Middle frontal gyrus (tissue), 1 donor: ENCODE results near the gene DAPK2.
A peak's percentile ranks its signal among the peaks of the same experiment; 100 is the strongest.

Experiments
- DNase-seq: peaks from one replicate; pipeline ENCODE4 v3.0.0-alpha.2; 2015; ENCODE audit warnings: low spot score; ENCODE audit errors: extremely low spot score

Gene DAPK2

DNA sequence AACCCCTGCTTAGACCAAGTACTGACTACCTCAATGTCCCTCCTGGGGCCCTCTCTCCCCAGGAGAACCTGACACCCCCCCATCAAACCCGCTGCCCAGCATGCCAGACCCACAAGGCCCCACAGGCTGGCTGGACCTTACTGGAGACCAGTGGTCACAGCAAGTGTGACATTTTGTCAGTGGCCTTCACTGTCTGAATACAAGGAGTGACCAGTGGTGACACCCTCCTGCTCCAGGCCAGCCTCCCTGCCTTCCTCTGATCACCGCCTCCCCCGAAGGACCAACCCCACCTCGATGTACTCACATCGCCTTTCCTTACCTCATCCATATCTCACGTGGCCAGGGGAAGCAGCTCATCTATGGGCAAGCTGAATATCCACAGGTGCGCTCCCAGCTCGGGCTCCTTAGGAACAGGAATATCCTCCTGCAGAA is 150.5 kb downstream of the DAPK2 start:
- no peak for DNase-seq

- DNase-seq, result no peak
These were observed 151.1 kb downstream of the DAPK2 start for GRCh38 chr15:63895194-63895593.

DNA sequence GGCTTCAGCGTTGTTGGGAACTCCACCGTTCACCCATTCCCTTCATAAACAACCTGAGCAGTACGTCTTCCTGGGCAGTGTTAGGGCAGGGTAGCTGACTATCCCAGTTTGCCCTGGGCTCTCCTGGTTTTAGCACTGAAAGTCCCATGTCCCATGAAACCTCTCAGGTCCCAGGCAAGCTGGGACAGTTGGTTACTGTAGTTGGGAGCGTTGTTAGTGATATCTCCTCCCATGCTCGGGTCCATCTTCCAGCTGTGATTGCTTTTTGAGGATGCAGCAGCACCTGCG is 151.7 kb downstream of the DAPK2 start:
- DNase-seq, result no peak

DNA sequence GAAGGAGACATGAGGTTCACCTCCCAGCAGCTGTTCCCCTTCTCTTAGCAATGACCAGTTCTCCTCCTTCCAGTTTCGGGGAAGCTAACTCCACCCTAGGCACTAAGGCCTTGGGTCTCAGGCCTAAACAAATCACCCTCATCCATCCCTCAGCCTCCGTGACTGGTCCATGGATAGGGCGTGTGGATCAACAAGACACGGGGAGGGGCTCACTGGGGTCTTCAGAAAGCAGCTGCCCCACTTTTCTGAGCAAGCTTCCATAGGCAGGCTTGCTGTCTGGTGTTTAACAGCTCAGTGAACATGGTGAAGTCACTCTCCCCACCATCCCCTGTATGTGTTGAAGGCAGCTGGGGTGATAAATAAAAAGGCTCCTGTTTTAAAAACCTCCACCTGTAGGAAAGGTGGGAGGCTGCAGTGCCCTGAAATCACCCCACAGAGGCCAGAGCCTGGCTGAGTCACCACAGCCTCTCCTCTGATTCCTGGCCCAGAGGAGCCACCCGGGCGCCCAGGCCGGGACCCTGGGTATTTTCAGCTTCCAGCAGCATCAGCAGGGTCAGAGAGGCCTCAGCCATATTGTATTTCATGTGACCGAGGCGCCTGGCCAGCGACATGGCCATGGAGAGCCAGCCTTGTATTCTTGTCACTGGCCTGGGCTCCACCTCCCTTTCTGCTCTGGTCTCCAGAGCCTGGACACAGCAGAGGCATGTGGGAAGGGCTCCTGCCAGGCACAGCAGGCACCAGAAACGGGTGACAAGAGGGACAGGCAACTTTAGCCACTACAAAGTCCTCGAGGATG is 152.2 kb downstream of the DAPK2 start:
- DNase-seq, result no peak

DNA sequence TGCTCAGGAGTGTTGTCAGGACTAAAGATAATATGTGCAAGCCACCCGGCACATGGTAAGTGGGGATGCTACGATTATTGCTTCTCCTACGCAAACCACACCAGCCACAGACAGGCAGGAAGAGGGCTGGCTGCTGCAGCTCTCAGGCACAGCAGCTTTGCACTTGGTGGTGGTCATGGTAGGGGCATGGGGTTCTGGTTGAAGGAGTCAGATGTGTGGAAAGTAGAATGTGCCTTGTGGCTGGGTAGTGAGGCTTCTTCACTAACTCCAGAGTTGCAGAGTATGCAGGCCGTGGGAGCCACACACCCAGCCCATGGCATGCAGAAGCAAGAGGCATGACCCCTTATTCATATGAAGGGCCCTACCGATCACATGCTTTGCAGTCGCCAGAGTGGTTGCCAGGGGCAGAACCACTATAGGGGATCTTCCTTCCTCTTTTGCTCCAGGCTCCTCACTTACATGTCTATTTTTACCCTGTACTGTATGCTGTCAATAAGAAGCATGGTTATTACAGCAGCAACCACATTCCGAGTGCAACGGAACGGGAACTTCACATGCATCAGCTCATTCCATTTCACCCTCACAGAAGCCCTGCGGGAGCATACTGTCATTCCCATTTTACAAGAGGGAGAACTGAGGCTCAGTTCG is 153.4 kb downstream of the DAPK2 start:
- DNase-seq, result no peak

GRCh38 chr15:63891768-63892133 is 154.5 kb downstream of the DAPK2 start:
- no peak for DNase-seq

GRCh38 chr15:63891079-63891767 is 155.1 kb downstream of the DAPK2 start:
- peak; percentile 61 for DNase-seq

- no peak for DNase-seq
These were observed 155.7 kb downstream of the DAPK2 start for GRCh38 chr15:63890617-63891016.

DNA sequence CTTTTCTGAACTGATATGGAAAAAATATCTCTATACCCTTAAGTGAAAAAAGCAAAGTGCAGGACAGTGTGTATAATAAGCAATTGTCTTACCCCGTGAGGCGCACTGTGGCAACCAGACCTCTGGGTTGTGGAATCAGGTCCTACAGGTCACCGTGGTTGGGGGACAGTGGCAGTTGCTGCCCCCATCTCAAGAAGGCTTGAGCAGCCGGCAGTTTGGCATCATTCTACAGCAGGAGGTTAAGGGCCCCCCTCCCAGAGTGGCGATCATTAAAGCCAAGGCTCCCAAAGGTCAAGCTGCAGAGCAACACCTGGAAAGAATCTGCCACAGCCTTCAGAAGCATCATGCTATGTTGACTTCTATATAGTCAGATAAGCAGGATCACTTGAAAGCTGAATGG is 156.5 kb downstream of the DAPK2 start:
- no peak for DNase-seq

- no peak for DNase-seq
These were observed 157.5 kb downstream of the DAPK2 start for GRCh38 chr15:63888823-63889222.

GRCh38 chr15:63888146-63888545 is 158.1 kb downstream of the DAPK2 start:
- no peak for DNase-seq

GRCh38 chr15:63887630-63888029 is 158.7 kb downstream of the DAPK2 start:
- no peak for DNase-seq

- no peak for DNase-seq
These were observed 161.3 kb downstream of the DAPK2 start for GRCh38 chr15:63884953-63885352.

GRCh38 chr15:63881431-63881830 is 164.9 kb downstream of the DAPK2 start:
- no peak for DNase-seq

- no peak for DNase-seq
These were observed 165.5 kb downstream of the DAPK2 start for GRCh38 chr15:63880744-63881143.

- no peak for DNase-seq
These were observed 166.3 kb downstream of the DAPK2 start for GRCh38 chr15:63879995-63880394.

DNA sequence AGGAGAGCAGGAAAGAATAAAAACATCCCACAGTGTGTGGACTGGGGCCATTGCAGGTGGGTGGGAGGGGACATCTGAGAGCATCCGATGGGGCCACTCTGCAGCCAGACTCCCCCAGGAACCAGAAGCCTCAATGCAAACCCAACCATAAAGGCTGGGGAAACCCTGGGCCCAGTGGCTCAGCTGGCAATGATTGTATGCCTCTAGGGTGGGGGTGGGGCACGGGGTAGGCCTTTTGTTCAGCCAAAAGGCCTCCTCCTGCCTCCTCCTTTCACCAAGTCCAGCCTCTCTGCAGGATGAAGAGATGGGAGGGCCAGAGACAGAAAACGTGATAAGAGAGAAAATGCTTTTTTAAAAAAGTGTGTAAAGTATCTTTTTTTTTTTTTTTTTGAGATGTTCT is 167.1 kb downstream of the DAPK2 start:
- no peak for DNase-seq

DNA sequence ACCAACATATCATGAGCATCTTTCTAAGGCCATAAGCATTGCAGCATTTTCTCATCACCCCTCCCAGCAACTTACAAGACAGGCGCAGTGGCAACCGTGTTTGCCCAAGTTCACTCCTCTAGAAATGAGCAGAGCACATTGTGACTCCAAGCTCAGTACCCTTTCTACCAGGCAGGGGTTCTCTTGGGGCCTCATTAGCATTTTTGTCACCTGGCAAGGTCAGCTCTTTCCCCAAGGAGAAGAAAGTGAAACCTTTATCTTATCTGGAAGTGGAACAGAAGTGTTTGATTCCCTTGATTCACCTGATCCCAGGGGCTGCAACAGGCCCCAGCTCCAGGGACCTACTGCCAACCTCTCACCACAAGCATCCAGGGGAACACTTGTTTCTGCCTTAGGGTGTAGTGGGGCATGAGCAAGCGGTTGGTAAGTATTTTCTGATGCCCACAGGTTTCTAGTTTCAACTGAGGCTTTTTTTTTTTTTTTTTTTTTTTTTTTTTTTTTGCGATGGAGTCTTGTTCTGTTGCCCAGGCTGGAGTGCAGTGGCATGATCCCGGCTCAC is 168.5 kb downstream of the DAPK2 start:
- DNase-seq, result no peak

DNA sequence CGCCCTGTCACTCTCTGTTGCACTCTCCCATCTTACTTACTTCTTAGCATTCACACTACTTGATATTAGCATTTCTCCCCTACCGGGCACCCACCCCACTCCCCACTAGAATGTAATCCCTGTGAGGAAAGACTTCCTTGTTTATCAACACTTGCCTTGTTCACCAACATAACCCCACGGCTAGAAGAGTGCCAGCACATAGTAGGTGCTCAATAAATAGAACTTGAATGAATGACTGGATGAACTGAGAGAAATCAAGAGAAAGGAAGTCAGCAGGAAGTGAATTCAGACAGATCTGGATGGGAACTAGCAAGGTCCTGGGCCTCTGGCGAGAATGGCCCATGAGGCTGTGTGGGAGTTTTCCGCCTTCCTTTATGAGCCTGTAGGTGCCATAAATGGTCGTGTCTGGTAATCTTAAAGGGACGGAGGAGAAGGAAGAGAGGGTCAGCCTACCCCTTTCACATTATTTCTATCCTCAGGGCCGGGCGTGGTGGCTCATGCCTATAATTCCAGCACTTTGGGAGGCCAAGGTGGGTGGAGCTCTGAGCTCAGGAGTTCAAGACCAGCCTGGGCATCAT is 170.1 kb downstream of the DAPK2 start:
- no peak for DNase-seq

- DNase-seq, result no peak
These were observed 171.7 kb downstream of the DAPK2 start for GRCh38 chr15:63874616-63875015.

DNA sequence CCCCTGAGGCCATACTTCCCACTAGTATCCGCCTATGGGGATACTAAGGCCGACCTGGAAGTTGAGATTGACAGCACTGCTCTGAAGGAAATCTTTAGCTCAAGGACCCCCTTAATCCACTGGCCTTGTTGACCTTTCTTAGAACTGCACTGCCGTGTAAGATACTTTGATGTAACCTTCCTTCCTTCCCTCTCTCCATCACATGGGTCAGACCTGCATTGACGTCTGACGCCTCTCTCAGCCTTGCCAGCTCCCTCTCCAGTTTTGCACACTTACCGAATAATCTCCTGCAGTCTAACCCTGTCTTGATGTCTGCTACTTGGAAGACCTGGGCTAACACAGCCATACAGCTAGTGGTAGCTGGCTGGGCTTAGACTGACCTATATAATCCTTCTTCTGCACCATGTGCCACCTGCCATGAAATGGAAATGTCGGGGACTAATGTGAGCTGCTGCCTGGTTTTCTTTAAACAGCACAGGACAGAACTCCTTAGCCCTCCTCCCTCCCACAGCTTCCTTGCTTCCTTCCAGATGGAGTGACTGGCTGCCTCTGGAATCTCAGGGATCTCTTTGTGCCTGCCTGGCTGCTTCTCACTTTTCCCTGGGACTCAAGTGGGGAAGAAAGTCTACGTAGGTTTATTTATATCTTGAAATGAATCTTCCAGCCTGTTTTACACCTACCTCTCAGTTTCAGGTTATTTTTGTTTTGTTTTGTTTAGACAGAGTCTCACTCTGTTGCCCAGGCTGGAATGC is 173.3 kb downstream of the DAPK2 start:
- DNase-seq, result no peak
